Measurements from ENCODE around the gene NRIP3. TPM values are rescaled to one million over a fixed set of nuclear protein-coding genes. Genes with fewer than 3 reads are reported as not detected.

The NRIP3 gene
- total RNA-seq, 1 donor = 6.2 TPM

DNA sequence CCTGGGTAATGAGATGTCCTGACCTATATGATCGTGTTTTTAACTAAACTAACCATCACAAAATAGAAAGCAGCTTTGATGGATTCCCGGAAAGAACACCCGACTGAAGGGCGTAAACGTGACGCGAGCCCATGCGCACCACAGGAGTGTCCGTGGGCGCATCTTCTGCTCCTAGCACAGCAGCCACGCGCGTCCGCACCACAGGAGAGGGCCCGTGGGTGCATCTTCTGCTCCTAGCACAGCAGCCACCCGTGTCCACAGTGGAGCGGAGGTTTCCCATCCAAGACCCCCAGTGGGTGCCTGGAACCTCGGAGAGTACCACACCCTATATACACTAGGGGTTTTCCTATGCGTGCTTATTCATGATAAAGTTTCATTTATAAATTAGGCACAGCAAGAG is 36.1 kb upstream of the NRIP3 start:
- Histone ChIP-seq H3K4me2 (ENCODE audit: insufficient read depth, low read length) (no peak overlapping the region), H2AFZ (ENCODE audit: low read length) (no peak overlapping the region), H3K36me3 (ENCODE audit: insufficient read depth, low read length) (no peaks in the 10 kb centered on the region), H3K27me3 (ENCODE audit: insufficient read depth, low read length) (no peaks in the 10 kb centered on the region), H3K4me1 (ENCODE audit: insufficient read depth, low read length) (no peaks in the 10 kb centered on the region), H4K20me1 (ENCODE audit: insufficient read depth, low read length) (no peaks in the 10 kb centered on the region), H3K4me3 (ENCODE audit: insufficient read depth, low read length) (no peak overlapping the region), H3K27ac (ENCODE audit: low read depth, low read length) (no peak overlapping the region), H3K79me2 (ENCODE audit: insufficient read depth, low read length) (no peaks in the 10 kb centered on the region), H3K9me3 (ENCODE audit: low read depth, low read length) (no peaks in the 10 kb centered on the region)
- DNase-seq (ENCODE audit: insufficient read length, low spot score, missing footprints) = no peak
- TF ChIP-seq, protein P1, sequence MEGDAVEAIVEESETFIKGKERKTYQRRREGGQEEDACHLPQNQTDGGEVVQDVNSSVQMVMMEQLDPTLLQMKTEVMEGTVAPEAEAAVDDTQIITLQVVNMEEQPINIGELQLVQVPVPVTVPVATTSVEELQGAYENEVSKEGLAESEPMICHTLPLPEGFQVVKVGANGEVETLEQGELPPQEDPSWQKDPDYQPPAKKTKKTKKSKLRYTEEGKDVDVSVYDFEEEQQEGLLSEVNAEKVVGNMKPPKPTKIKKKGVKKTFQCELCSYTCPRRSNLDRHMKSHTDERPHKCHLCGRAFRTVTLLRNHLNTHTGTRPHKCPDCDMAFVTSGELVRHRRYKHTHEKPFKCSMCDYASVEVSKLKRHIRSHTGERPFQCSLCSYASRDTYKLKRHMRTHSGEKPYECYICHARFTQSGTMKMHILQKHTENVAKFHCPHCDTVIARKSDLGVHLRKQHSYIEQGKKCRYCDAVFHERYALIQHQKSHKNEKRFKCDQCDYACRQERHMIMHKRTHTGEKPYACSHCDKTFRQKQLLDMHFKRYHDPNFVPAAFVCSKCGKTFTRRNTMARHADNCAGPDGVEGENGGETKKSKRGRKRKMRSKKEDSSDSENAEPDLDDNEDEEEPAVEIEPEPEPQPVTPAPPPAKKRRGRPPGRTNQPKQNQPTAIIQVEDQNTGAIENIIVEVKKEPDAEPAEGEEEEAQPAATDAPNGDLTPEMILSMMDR (IDR thresholded peaks at IDR 0.05; ENCODE audit: extremely low read depth, low read depth, low read length) = no peak

GRCh38 chr11:9039198-9039597 is 35.4 kb upstream of the NRIP3 start:
- Histone ChIP-seq H3K27ac (ENCODE audit: low read depth, low read length) (no peak overlapping the region), H3K27me3 (ENCODE audit: insufficient read depth, low read length) (no peaks in the 10 kb centered on the region), H3K79me2 (ENCODE audit: insufficient read depth, low read length) (no peaks in the 10 kb centered on the region), H3K9me3 (ENCODE audit: low read depth, low read length) (no peaks in the 10 kb centered on the region), H3K4me1 (ENCODE audit: insufficient read depth, low read length) (no peaks in the 10 kb centered on the region), H3K36me3 (ENCODE audit: insufficient read depth, low read length) (no peaks in the 10 kb centered on the region), H2AFZ (ENCODE audit: low read length) (no peak overlapping the region), H3K4me2 (ENCODE audit: insufficient read depth, low read length) (no peak overlapping the region), H3K4me3 (ENCODE audit: insufficient read depth, low read length) (no peak overlapping the region), H4K20me1 (ENCODE audit: insufficient read depth, low read length) (no peaks in the 10 kb centered on the region)
- DNase-seq (ENCODE audit: insufficient read length, low spot score, missing footprints) = no peak
- TF ChIP-seq, protein P1 (IDR thresholded peaks at IDR 0.05; ENCODE audit: extremely low read depth, low read depth, low read length) = no peak

GRCh38 chr11:9038541-9038940 is 34.7 kb upstream of the NRIP3 start:
- no peaks in the 10 kb centered on the region for H3K9me3 ChIP-seq (ENCODE audit: low read depth, low read length)
- no peak for DNase-seq (ENCODE audit: insufficient read length, low spot score, missing footprints)
- H3K4me3 ChIP-seq (ENCODE audit: insufficient read depth, low read length) = no peak overlapping the region
- H3K4me1 ChIP-seq (ENCODE audit: insufficient read depth, low read length) = no peaks in the 10 kb centered on the region
- no peaks in the 10 kb centered on the region for H4K20me1 ChIP-seq (ENCODE audit: insufficient read depth, low read length)
- no peaks in the 10 kb centered on the region for H3K79me2 ChIP-seq (ENCODE audit: insufficient read depth, low read length)
- TF ChIP-seq, protein P1 (IDR thresholded peaks at IDR 0.05; ENCODE audit: extremely low read depth, low read depth, low read length) = no peak
- H3K36me3 ChIP-seq (ENCODE audit: insufficient read depth, low read length) = no peaks in the 10 kb centered on the region
- no peak overlapping the region for H3K4me2 ChIP-seq (ENCODE audit: insufficient read depth, low read length)
- H3K27me3 ChIP-seq (ENCODE audit: insufficient read depth, low read length) = no peaks in the 10 kb centered on the region
- H2AFZ ChIP-seq (ENCODE audit: low read length) = no peak overlapping the region
- H3K27ac ChIP-seq (ENCODE audit: low read depth, low read length) = no peak overlapping the region

DNA sequence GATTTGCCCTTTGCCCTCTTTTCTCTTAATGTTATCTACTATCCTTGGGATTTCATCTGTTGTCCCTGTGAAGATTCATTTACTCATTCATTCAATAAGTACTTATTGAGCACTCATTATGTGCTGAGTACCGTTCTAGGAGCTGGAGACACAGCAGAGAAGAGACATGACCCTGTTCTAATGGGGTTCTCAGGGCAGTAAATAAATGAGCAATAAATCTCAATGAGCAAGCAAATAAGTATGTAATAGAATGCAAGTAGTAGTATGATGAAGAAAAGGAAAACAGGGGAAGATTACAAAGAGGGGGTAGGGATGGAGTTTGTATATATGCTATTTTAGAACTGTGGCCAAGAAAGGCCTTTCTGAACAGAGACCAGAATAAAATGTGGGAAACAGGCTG is 34.2 kb upstream of the NRIP3 start:
- no peak for DNase-seq (ENCODE audit: insufficient read length, low spot score, missing footprints)

More for the DNA sequence above, 34.2 kb upstream of the NRIP3 start:
- H3K79me2 ChIP-seq (ENCODE audit: insufficient read depth, low read length) = no peaks in the 10 kb centered on the region
- H3K4me2 ChIP-seq (ENCODE audit: insufficient read depth, low read length) = no peak overlapping the region
- no peaks in the 10 kb centered on the region for H3K27me3 ChIP-seq (ENCODE audit: insufficient read depth, low read length)
- no peak overlapping the region for H3K4me3 ChIP-seq (ENCODE audit: insufficient read depth, low read length)
- H3K27ac ChIP-seq (ENCODE audit: low read depth, low read length) = no peak overlapping the region
- H3K4me1 ChIP-seq (ENCODE audit: insufficient read depth, low read length) = no peaks in the 10 kb centered on the region
- TF ChIP-seq, protein P1 (IDR thresholded peaks at IDR 0.05; ENCODE audit: extremely low read depth, low read depth, low read length) = no peak
- H3K9me3 ChIP-seq (ENCODE audit: low read depth, low read length) = no peaks in the 10 kb centered on the region
- H4K20me1 ChIP-seq (ENCODE audit: insufficient read depth, low read length) = no peaks in the 10 kb centered on the region
- no peak overlapping the region for H2AFZ ChIP-seq (ENCODE audit: low read length)
- H3K36me3 ChIP-seq (ENCODE audit: insufficient read depth, low read length) = no peaks in the 10 kb centered on the region
